GM12878 (cell line): ENCODE measurements around the gene ABHD8. TPM values are rescaled to one million over a fixed set of nuclear protein-coding genes. Genes with fewer than 3 reads are reported as not detected.

Experiments
- ATAC-seq: fragments of 200-7000 bp; cut with Tn5 transposase; 3 replicates; pipeline ENCODE4 v1.9.1; 2020; ENCODE audit warnings: mild to moderate bottlenecking, moderate library complexity
- BruUV-seq: library from RNA; stranded (reverse); fragments of 400-500 nt; replicated peaks from 2 replicates; lab custom pipeline; 2021; lab: Mats Ljungman, UMichigan
- CTCF ChIA-PET: fragments of 300-600 bp; sonication (Branson Sonifier 250); formaldehyde crosslinking; extraction: SDS; loops from one replicate; lab custom pipeline; 2021; ENCODE audit warnings: inconsistent platforms; lab: Yijun Ruan, JAX
- POLR2A ChIA-PET: fragments of 350-600 bp; formaldehyde crosslinking; extraction: SDS; loops from one replicate; lab custom pipeline; 2021; ENCODE audit warnings: inconsistent platforms; lab: Charles Lee
- RAD21 ChIA-PET: fragments of 300-600 bp; sonication (Branson Sonifier 250); formaldehyde crosslinking; loops from one replicate; lab custom pipeline; 2023; ENCODE audit warnings: antibody characterized with exemption; ENCODE audit not compliant: unreplicated experiment; lab: Charles Lee
- SMC1A ChIA-PET: fragments of 300-600 bp; sonication (Branson Sonifier 250); formaldehyde crosslinking; loops from one replicate; lab custom pipeline; 2023; ENCODE audit not compliant: unreplicated experiment, uncharacterized antibody; lab: Charles Lee
- DNase-seq: peaks from one replicate; pipeline ENCODE4 v3.0.0-alpha.2; 2011; ENCODE audit warnings: low read depth, low spot score
- FAIRE-seq: peaks from 3 replicates; lab custom pipeline; 2011; peaks lifted over from hg19 to GRCh38; lab: Jason Lieb, UNC
- H2AFZ ChIP-seq: 2 replicates; pipeline ENCODE4 v1.6.0; 2011; ENCODE audit warnings: low read depth, low read length, control low read depth; ENCODE audit not compliant: control insufficient read depth
- H3K27ac ChIP-seq: 2 replicates; pipeline ENCODE4 v1.5.1; 2011; ENCODE audit warnings: control low read depth; ENCODE audit not compliant: control insufficient read depth, insufficient read depth
- H3K27me3 ChIP-seq, 2 experiments: replicated peaks in 1 of 2; 2 replicates each; pipeline versions ENCODE4 v1.6.0 to v1.6.1; 2011; ENCODE audit warnings: low read length in 1 of 2; ENCODE audit not compliant: control insufficient read depth in 2 of 2, insufficient read depth in 2 of 2
- H3K36me3 ChIP-seq, 2 experiments: 2 replicates each; pipeline ENCODE4 v1.5.1; 2011; ENCODE audit warnings: low read length in 1 of 2; ENCODE audit not compliant: control insufficient read depth in 2 of 2, insufficient read depth in 2 of 2
- H3K4me1 ChIP-seq: 2 replicates; pipeline ENCODE4 v1.6.1; 2011; ENCODE audit warnings: mild to moderate bottlenecking, low read length, moderate library complexity, mixed read lengths; ENCODE audit not compliant: control insufficient read depth, insufficient read depth
- H3K4me2 ChIP-seq: 2 replicates; pipeline ENCODE4 v1.6.0; 2011; ENCODE audit warnings: control low read depth; ENCODE audit not compliant: control insufficient read depth, insufficient read depth
- H3K4me3 ChIP-seq: fragments of 200-600 bp; sonication (generic); 2 replicates; pipeline ENCODE4 v1.5.1; 2016
- H3K79me2 ChIP-seq: 2 replicates; pipeline ENCODE4 v1.6.0; 2011; ENCODE audit warnings: low read length; ENCODE audit not compliant: control insufficient read depth, insufficient read depth
- H3K9ac ChIP-seq: 2 replicates; pipeline ENCODE4 v1.8.0; 2011; ENCODE audit warnings: low read length, control low read depth, mixed read lengths; ENCODE audit not compliant: control insufficient read depth, insufficient read depth
- H3K9me3 ChIP-seq: replicated peaks from 3 replicates; pipeline ENCODE4 v1.5.1; 2011; ENCODE audit warnings: mild to moderate bottlenecking, low read length; ENCODE audit not compliant: control insufficient read depth, insufficient read depth
- H4K20me1 ChIP-seq: 2 replicates; pipeline ENCODE4 v1.6.0; 2011; ENCODE audit not compliant: control insufficient read depth, insufficient read depth
- BCLAF1 ChIP-seq: fragments of 450-650 bp; IDR thresholded peaks from 2 replicates; pipeline ENCODE4 v1.6.1; 2017; ENCODE audit warnings: antibody characterized with exemption, mild to moderate bottlenecking, moderate library complexity
- EGR1 ChIP-seq, 2 experiments: IDR thresholded peaks; 1 replicate in 1 of 2; 2 replicates in 1 of 2; pipeline ENCODE4 v1.6.1; 2011 to 2012; ENCODE audit warnings: low read depth in 2 of 2, low read length in 2 of 2, borderline replicate concordance in 1 of 2, mild to moderate bottlenecking in 1 of 2, moderate library complexity in 1 of 2
- NR2F1 ChIP-seq: fragments of 450-650 bp; conservative IDR thresholded peaks from 2 replicates; pipeline ENCODE4 v1.6.1; 2017; ENCODE audit warnings: mild to moderate bottlenecking
- PAX5 ChIP-seq: IDR thresholded peaks from 2 replicates; pipeline ENCODE4 v1.6.1; 2011; ENCODE audit warnings: low read depth, low read length, borderline replicate concordance
- PKNOX1 ChIP-seq: fragments of 450-650 bp; IDR thresholded peaks from 2 replicates; pipeline ENCODE4 v1.6.1; 2016; ENCODE audit warnings: mild to moderate bottlenecking
- POLR2AphosphoS2 ChIP-seq: IDR thresholded peaks from 2 replicates; pipeline ENCODE4 v1.6.1; 2011; ENCODE audit warnings: low read depth, mild to moderate bottlenecking, low read length, improper control_type of control experiment, moderate library complexity
- ZBED1 ChIP-seq: IDR thresholded peaks from 2 replicates; pipeline ENCODE4 v1.6.1; 2016; ENCODE audit warnings: borderline replicate concordance
- WGBS: methylation state at CpG from one replicate; pipeline ENCODE4 v1.1.6; 2016; ENCODE audit warnings: low lambda C conversion rate; ENCODE audit not compliant: insufficient replicate concordance, insufficient coverage; ENCODE audit errors: missing lambda C conversion rate; 5-methylcytosine and 5-hydroxymethylcytosine counted together
- in situ Hi-C: fragments of 300-500 bp; cut with MboI; formaldehyde crosslinking; loops from 9 replicates; pipeline ENCODE4 v1.14.3; 2018; ENCODE audit warnings: mixed read lengths
- intact Hi-C: fragments of 100-400 bp; cut with micrococcal nuclease; formaldehyde crosslinking; loops from one replicate; pipeline ENCODE4 v1.14.2; 2022; ENCODE audit not compliant: unreplicated experiment
- polyA plus RNA-seq, 11 experiments: library from polyadenylated mRNA; depleted of rRNA in 4 of 11; unstranded in 6 of 11; stranded (reverse) in 5 of 11; fragments of >200 nt; fragmentation: Nextera tagmentation in 4 of 11; fragmentation: Illumina TruSeq in 1 of 11; extraction: Ambion mirVana in 4 of 11; extraction: Trizol in 1 of 11; gene quantifications; 1 replicate in 1 of 11; 2 replicates in 10 of 11; pipeline versions ENCODE4 v1.2.1 to v1.2.3, GENCODE V29; 2011 to 2016; ENCODE audit warnings: inconsistent platforms in 2 of 11, missing spikeins in 2 of 11, low read depth in 1 of 11
- total RNA-seq, 4 experiments: library from RNA; depleted of rRNA in 3 of 4; stranded (reverse); fragments of >200 nt in 3 of 4; fragmentation: Illumina TruSeq in 1 of 4; extraction: Trizol in 1 of 4; gene quantifications; 2 replicates each; pipeline versions ENCODE4 v1.2.1 to v1.2.3, GENCODE V29; 2013 to 2021

The ABHD8 gene
- total and polyA plus RNA-seq, 10 of the 15 experiments (the other 5 are each of a cell fraction or from before 2014, with no cell fraction given) = 0.03 to 12.5 (median 6.0) TPM

GRCh38 chr19:17326595-17326966 is 23.4 kb upstream of the ABHD8 start:
- H3K36me3 ChIP-seq = 0 out of 4 replicates have a peak, but pooled peaks cover 0 to 2% of the 10 kb centered on the region in 2 experiments
- no TSS peak for BruUV-seq
- RAD21 ChIA-PET = no interaction called here
- H3K4me1 ChIP-seq = no peaks in the 10 kb centered on the region
- H3K9me3 ChIP-seq = no peaks in the 10 kb centered on the region
- no peak overlapping the region for H3K9ac ChIP-seq
- no peak for ATAC-seq
- no peak for TF ChIP-seq PKNOX1
- no peak for TF ChIP-seq BCLAF1
- TF ChIP-seq EGR1 (IDR thresholded peaks at IDR 0.05; ENCODE audit: borderline replicate concordance in 1 of 2, low read depth in 2 of 2, low read length in 2 of 2) = no peak
- no peak for TF ChIP-seq ZBED1
- no peak for TF ChIP-seq PAX5
- no peak for TF ChIP-seq POLR2AphosphoS2
- no peak for TF ChIP-seq NR2F1
- SMC1A ChIA-PET = no interaction called here
- intact Hi-C loops (no loop called here), in situ Hi-C loops (no loop called here)
- no peak overlapping the region for H3K4me3 ChIP-seq
- no peak overlapping the region for H3K4me2 ChIP-seq
- FAIRE-seq = no peak
- no peak overlapping the region for H3K27ac ChIP-seq
- CTCF ChIA-PET = no interaction called here
- DNase-seq = no peak
- POLR2A ChIA-PET = no interaction called here
- no peaks in the 10 kb centered on the region; a peak in 2 of 4 replicates for H3K27me3 ChIP-seq
- no peak overlapping the region for H2AFZ ChIP-seq
- H3K79me2 ChIP-seq = no peaks in the 10 kb centered on the region
- no peaks in the 10 kb centered on the region for H4K20me1 ChIP-seq
- 66% methylated on average over 11 of the region's 11 CpGs for WGBS
